ENCODE measurements around the gene METRNL.
"Not testable (repeated sequence)": the region's sequence is repeated elsewhere in the genome, so short reads cannot be mapped to it uniquely, and the experiment has no call there.

Gene METRNL

DNA sequence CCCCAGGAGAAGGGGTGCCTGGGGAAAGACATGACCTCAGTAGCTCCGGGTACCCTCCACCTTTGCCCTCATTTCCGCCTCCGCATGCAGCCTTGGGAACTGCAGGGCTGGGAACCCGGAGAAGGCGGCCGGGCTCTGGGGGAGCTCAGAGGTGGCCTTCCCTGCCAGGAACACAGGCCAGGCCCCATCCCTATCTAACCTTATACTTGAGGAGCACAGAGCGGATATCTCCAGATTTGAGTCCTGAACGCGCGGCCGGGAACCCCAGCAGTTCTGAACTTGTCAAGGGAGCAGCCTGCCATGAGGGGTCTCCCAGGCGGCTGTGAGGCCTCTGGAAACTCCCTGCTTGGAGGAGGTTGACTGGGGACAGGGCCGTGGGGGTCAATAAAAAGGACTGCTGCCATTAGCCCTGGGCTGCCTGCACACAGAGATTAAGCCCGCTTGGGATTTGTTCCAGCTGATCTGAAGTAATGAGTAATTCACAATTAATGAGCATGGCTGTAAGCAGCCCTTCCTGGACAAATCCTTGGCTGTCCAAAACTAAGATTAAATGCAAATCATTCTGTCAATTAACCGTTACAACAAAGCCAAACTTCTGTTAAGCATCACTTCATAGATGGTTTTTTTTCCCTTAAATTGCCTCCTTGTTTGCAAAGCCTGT is 26.3 kb upstream of the METRNL start:
- DNase-seq = no peak

GRCh38 chr17:83053739-83054451 is 25.5 kb upstream of the METRNL start:
- DNase-seq = no peak

GRCh38 chr17:83054518-83055125 is 24.8 kb upstream of the METRNL start:
- DNase-seq = no peak

- DNase-seq = not testable (repeated sequence)
These were observed 24.2 kb upstream of the METRNL start for GRCh38 chr17:83055176-83055575.

DNA sequence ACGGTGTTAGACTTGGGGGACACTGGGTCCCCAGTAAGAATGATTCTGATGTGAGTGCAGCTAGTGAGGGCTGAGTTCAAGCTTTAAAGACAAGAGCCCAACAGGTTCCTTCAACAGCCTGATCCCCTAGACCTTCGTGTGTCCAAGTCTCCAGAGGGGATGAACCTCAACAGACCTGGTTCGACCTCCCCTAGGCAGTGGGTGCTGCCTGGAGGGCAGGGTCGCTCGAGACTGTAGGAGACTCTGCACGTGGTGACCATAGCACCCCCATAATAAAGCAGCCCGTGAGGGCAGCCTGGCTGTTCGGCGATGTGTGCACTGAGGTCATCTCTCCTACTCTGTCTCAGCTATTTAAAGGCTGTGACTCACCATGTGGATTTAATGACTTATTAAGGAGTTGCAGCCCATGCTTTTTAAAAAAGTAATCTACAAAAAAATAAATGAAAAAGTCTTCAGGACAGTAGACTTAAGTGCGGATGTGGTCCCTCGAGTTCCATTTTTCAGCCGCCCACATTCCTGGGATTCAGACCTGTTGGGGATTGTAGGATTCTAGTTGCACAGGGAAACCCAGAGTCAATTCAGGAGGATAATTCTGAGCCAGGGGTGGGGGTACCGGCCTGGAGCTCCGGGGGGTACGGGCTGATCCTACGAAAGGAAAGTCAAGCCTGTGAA is 23.4 kb upstream of the METRNL start:
- DNase-seq = no peak

DNA sequence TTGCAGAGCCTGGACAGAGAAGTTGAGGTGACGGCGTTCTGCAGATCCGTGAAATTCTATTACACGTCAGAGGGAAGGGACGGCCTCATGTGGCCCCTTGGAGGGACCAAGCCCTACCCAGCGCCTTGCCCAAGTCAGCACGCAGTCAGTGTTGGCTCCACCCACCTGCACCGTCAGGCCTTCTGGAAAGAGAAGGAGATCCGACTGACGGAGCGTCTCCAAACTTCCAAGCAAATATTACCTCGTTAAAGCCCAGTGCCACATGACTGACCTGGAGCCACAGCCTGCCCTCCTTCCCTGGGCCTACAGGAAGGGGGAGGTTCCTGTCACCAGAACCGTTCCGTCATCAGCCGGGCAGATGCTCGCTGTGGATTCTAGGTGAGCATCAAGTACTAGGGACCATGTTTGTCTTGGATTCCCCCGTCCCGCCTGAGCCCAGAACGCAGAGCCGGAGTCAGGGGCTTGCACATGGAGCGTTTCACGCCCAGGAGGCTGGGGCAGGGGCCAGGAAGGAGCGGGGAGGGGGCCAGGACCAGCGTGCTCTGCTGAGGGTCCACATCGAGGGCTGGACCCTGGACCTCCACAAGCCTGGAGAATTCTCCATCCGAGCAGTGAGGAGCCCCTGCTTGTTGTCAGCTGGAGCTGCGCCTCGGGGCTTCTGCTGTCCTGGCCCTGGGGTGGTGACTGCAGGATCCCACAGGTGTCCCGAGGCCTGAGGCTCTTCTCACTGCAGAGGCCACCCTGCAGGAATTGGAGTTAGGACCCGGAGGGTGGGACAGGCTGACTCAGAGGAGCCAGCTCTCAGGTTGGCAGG is 22.6 kb upstream of the METRNL start:
- DNase-seq = no peak

DNA sequence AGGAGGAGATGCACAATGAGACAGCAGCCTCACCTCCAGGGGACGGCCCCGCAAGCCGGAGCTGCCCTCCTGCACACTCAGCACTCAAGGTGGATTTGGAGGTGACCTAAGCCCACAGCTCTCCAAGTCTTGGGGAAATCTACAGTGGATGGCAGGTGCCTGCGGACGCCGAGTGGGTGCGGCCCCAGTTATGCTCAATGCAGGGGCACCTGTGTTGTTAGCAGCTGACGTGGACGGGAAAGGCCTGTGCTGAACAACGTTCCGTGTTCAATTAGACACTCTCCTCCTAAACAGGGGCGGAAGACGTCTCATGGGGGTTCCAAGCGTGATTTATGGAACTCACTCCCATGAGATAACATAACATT is 22.0 kb upstream of the METRNL start:
- no peak for DNase-seq

- DNase-seq = no peak
These were observed 21.6 kb upstream of the METRNL start for GRCh38 chr17:83057793-83058265.

DNA sequence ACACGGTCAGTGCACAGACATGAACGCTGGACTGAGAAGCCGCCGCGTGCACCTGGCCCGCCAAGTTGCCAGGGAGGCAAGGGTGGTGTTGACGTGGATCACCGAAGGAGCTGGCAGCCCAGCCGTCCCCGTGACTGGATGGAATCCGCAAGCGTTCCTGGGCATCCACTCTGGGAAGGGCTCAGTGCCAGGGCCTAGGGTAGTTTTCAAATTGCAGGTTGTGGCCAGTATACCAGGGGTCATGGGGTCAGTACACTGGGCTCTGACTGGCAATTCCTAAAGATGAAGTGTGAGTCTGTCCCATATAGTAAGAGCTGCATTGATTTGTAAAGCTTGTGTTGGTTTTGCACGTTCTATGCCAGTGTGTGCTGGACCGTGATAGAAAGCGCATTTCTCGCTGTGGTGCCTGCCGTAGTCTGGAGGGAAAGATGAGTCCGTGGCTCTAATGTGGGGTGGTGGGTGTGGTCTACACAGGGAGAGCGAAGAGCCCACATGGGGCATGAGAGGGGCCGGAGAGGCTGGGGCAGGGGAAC is 21.1 kb upstream of the METRNL start:
- DNase-seq = no peak

DNA sequence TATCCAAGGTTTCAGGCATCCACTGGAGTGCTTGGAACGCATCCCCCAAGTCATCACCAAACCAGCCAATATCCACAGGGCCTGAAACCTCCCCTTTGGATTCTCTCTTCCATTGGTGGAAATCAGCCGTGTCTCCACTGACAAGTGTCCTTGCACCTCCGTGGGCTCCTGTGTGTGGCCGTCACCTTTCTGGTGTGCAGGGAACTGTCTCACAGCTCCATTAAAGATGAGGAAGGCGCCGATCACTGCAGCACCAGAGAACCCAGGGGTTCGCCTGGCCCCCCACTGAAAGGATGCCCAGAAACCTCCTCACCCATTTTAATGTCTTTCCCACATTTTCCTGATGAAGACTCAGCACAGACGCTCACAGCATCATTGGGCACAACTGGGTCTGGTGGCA is 17.8 kb upstream of the METRNL start:
- no peak for DNase-seq

DNA sequence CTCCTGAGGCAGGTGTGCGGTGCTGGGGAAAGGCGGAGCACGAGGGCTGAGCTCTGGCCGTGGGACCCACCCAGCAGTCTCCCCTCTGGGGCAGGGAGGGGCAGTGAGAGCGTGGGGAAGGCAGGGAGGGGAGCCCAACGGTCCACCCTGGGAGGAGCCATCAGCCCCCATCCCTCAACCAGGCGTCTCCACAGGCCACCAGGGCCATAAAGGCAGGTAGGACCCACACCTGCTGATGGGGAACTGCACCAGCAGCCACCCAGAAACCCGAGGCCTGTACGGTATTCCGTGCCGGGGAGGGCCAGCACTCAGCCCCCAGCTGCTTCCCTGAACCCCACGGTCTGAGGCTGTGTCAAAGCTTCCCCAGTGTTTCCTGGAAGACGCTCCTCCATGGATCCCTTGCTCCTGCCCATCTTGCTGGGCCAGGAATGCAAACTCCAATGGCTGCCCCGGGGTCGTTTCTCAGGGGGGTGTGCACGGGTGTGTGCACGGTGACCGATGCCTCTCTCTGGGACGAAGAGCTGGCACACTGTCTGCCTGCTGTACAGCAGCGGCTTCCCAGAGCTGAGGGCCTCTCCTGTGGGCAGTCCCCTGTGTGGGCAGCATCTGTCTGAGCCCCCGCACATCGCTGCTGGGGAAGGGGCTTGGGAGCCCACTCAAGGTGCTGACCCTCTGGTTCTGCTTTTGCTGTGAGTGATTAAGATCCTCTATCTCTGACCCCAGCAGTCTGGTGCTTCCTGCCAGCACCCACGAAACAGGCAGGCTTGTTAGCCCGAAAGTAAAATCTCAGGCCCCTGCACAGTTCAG is 17.2 kb upstream of the METRNL start:
- no peak for DNase-seq

DNA sequence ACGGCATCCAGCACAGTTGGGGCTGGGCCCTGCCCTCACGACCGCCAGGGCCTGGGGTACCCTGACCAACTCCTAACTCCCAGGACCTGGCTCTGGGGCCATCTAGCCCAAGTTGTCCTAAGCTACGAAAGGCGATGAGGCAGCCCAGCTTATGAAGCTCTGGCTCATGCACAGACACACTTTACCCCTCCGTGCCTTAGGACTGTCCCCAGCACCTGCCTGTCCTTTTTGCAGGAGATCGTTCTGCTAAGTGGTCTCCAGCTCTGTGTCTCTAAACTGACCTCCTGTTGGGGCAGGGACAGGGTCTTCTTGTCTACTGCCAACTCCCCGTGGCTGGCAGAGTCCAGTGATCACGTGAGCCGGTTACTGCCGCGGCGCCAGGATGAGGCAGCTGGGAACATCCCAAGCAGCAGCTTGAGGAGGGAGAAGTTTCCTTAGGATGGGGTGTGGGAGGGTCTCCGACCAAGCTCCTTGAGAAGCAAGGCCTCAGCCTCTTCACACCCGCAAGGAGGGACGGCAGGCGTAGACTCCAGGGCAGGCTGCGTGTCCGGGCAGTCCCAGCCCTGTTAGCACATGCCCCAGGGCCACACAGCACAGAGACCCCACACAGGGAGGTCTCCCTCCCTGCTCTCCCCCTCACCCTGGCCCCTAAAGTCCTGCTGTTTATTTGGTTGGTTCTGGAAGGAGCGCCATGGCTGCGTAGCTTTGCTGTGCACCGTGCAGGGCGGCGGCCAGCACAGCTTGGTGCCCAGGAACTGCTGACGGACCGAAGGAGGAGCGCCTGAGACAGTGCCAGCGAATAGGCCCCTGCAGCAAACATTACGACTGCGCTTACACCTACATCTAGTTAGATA is 16.4 kb upstream of the METRNL start:
- DNase-seq = no peak

DNA sequence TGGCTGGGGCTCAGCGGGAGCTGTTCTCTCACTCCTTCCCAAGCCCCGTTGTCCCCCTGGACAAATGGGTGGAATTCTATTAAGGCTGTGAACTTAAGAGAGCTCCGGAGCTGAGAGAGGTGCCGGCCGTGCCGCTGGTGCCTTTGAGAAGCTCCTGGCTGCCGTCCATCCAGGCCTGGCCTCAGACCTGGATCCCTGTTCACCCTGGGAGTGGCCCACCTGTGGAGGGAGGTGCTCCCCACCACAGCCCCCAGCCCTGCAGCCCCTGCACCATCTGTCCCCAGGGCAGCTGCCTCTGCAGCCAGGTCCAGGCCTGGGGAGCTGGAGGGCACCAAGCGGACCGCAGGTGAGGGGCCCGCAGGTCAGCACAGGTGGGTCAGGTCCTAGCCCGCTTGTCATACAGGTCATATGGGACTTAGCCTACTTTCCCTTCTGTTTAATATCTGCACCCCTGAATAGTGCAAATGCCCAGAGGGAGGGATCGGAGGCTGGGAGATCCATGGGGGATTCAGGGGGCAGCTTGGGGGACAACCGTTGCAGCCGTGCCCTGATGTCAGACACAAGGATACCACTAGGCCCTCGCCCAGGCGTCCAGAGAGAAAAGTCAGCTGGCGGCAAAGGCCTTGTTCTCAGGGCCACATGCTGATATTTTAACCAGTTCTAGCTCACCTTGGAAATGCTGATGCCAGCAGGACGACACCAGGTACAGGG is 15.2 kb upstream of the METRNL start:
- DNase-seq = no peak

DNA sequence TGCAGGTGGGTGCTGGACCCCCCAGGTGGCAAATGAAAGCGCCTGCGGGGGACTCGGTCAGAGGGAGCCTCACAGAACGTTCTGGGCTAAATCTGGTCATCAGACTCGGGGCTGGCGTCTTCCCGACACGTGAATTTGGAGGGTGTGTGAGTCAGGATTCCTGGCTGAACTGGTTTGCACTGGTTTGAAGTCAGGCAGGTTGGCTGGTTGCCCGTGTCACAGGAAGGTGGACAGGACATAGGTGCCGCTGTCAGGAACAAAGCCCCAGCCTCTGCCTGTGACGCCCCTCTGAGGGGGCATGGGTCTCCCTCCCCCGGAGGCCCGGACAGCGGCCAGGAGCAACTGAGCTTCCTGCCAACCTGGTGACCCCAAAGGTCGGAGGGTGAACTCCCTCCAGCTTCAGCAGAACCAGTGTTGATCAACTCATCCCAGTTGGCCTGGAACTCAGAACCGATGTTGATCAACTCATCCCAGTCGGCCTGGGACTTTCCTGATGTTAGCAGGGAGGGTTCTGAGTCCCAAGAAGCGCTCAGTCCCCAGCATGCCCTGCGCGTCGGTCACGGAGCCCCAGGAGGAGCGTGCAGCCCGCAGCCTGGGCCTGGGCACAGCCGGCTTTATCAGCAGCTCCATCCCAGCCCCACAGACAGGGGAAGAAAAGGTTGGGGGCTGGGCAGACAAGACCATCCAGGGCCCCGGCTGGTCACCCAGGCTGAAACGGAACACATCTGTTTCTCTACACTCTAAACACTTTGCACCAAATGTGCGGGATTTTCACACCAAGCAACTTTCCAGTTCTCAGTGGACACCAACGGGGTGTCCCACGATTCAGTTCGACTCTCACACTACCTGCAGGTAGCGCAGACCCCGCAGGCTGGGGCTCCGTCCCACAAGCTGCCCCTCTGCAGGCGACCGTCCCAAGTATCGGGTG is 14.4 kb upstream of the METRNL start:
- no peak for DNase-seq

DNA sequence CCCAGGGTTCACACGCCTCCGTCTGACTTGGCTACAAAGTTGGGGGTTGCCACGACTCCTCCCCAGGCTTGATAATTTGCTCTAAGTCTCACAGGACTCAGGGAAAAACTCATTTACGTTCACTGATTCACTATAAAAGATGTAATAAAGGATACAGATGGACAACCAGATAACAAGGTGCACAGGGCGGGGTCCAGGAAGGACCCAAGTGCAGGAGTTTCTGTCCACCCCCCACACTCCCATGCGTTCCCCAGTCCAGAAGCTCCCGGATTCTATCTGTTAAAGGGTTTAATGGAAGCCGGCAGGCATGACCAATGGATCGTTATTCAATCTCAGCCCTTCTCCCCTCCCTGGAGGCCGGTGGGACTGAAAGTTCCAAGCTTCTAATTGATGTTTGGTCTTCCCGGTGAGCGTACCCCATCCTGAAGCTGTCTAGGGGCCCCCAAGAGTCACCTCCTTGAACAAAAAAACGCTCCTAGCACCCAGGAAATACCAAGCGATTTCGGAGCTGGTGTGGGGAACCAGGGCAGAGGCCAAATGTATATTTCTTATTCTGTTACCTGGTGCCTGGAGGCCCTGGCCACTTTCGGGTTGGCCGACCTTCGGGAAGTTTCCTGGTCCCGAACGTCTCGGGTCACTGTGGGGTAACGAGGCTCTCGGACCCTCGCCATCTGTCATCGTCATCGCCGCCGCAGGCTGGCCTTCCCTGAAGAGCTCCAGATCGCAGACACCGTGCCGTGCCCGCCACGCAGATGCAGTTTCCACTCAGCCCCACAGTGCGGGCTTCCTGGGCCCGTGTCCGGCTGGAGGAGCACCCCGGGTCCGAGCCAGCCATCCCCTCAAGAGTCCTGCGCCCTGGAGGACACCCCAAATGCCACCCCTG is 13.5 kb upstream of the METRNL start:
- DNase-seq = no peak

GRCh38 chr17:83066543-83066890 is 12.9 kb upstream of the METRNL start:
- not testable (repeated sequence) for DNase-seq

DNA sequence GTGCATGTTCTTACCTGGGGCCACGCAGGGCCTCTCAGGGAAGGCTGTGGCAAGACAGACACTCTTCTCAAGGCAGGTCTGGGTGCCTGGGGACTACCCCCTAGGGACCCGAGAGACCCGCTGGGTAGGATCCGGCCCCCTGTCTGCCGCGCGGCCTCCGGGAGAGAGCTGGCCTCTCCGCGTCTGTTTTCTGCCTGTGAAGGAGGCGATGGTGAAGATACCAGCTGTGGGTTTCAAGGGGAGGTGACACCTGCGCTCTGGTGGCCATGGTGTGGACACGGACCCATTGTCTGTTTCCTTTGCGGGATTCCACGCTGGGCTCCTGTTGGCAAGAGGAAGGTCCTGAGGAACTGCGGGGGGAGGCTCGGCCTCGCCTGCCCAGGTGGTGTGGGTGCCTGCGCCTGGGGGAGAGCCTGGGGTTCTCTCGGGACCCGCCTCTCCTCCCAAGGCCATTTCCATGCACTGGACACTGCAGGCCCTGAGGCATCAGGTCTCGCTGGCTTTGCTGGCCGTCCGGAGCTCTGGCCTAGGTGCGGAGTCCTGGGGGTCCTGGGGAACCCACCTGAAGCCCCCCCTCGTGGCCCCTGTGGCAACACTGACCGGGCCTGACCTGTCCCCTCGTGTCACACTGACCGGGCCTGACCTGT is 12.2 kb upstream of the METRNL start:
- DNase-seq = no peak
